Gastrocnemius medialis (tissue), 4 donors: Measurements from ENCODE around the gene PCDHGB4.

ENCODE experiments used
- POLR2A ChIP-seq, 2 donors: fragments of 450-650 bp; IDR thresholded peaks; one replicate each; pipeline ENCODE4 v1.6.1; 2017; ENCODE audit warnings: antibody characterized with exemption in 2 of 2, mild to moderate bottlenecking in 2 of 2, moderate library complexity in 2 of 2
- TF ChIP-seq, protein P1 (sequence below), 5 experiments: fragments of 450-650 bp in 3 of 5; fragments of 200-600 bp in 2 of 5; sonication (generic) in 2 of 5; IDR thresholded peaks in 4 of 5; conservative IDR thresholded peaks in 1 of 5; 1 replicate in 4 of 5; 2 replicates in 1 of 5; pipeline ENCODE4 v1.5.1; 2016 to 2019; ENCODE audit warnings: antibody characterized with exemption in 5 of 5, mild to moderate bottlenecking in 3 of 5, moderate library complexity in 3 of 5

DNA sequence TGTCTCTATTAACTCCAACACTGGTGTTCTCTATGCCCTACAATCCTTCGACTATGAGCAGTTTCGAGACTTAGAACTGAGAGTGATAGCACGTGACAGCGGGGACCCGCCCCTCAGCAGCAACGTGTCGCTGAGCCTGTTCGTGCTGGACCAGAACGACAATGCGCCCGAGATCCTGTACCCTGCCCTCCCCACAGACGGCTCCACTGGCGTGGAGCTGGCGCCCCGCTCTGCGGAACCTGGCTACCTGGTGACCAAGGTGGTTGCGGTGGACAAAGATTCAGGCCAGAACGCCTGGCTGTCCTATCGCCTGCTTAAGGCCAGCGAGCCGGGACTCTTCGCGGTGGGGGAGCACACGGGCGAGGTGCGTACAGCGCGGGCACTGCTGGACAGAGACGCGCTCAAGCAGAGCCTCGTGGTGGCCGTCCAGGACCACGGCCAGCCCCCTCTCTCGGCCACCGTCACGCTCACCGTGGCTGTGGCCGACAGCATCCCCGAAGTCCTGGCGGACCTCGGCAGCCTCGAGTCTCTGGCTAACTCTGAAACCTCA lies 35.3 kb downstream of the PCDHGB4 start:
- TF ChIP-seq, protein P1, sequence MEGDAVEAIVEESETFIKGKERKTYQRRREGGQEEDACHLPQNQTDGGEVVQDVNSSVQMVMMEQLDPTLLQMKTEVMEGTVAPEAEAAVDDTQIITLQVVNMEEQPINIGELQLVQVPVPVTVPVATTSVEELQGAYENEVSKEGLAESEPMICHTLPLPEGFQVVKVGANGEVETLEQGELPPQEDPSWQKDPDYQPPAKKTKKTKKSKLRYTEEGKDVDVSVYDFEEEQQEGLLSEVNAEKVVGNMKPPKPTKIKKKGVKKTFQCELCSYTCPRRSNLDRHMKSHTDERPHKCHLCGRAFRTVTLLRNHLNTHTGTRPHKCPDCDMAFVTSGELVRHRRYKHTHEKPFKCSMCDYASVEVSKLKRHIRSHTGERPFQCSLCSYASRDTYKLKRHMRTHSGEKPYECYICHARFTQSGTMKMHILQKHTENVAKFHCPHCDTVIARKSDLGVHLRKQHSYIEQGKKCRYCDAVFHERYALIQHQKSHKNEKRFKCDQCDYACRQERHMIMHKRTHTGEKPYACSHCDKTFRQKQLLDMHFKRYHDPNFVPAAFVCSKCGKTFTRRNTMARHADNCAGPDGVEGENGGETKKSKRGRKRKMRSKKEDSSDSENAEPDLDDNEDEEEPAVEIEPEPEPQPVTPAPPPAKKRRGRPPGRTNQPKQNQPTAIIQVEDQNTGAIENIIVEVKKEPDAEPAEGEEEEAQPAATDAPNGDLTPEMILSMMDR (IDR thresholded peaks at IDR 0.05 in 4 of 5, conservative IDR thresholded peaks at IDR 0.05 in 1 of 5): no peak
- no peak for TF ChIP-seq POLR2A (IDR thresholded peaks at IDR 0.05)
